Peyer's patch (tissue), 4 donors: ENCODE results near the gene NAPG. TPM values are rescaled to one million over a fixed set of nuclear protein-coding genes. Genes with fewer than 3 reads are reported as not detected.
A peak's percentile ranks its signal among the peaks of the same experiment; 100 is the strongest.

Experiments used
- DNase-seq, 3 donors: peaks; one replicate each; pipeline ENCODE4 v3.0.0-alpha.2; 2017 to 2019
- H3K27ac ChIP-seq, 4 donors: fragments of 200-600 bp; sonication (generic); one replicate each; pipeline ENCODE4 v1.5.1; 2016 to 2019
- H3K27me3 ChIP-seq, 2 donors: fragments of 200-600 bp; sonication (generic); one replicate each; pipeline ENCODE4 v1.5.1; 2019
- H3K36me3 ChIP-seq, 3 donors: fragments of 200-600 bp; sonication (generic); one replicate each; pipeline ENCODE4 v1.5.1; 2016 to 2019
- H3K4me1 ChIP-seq, 4 donors: fragments of 200-600 bp; sonication (generic); one replicate each; pipeline ENCODE4 v1.5.1; 2016 to 2019
- H3K4me3 ChIP-seq, 4 donors: fragments of 200-600 bp; sonication (generic); 1 replicate in 3 of 4; 2 replicates in 1 of 4; pipeline ENCODE4 v1.5.1; 2016 to 2019; ENCODE audit warnings: mild to moderate bottlenecking in 1 of 4
- H3K9me3 ChIP-seq, 4 donors: fragments of 200-600 bp; sonication (generic); one replicate each; pipeline ENCODE4 v1.5.1; 2016 to 2019; ENCODE audit warnings: mild to moderate bottlenecking in 1 of 4
- POLR2A ChIP-seq, 2 donors: fragments of 450-650 bp; IDR thresholded peaks; one replicate each; pipeline ENCODE4 v1.5.1; 2017; ENCODE audit warnings: antibody characterized with exemption in 2 of 2, mild to moderate bottlenecking in 2 of 2, moderate library complexity in 2 of 2
- total RNA-seq, 4 donors: library from RNA; depleted of rRNA; stranded (reverse); fragments of >200 nt; gene quantifications; one replicate each; pipeline ENCODE4 v1.1.0, GENCODE V29; 2016
- TF ChIP-seq, protein P1 (sequence below), 6 experiments: fragments of 450-650 bp in 4 of 6; fragments of 200-600 bp in 2 of 6; sonication (generic) in 1 of 6; IDR thresholded peaks; one replicate each; pipeline ENCODE4 v1.5.1; 2017 to 2019; ENCODE audit warnings: antibody characterized with exemption in 6 of 6, mild to moderate bottlenecking in 3 of 6, moderate library complexity in 1 of 6

The NAPG gene
- total RNA-seq, 4 donors from 2014 or later, result 22.8 to 43.8 (median 30.4) TPM

DNA sequence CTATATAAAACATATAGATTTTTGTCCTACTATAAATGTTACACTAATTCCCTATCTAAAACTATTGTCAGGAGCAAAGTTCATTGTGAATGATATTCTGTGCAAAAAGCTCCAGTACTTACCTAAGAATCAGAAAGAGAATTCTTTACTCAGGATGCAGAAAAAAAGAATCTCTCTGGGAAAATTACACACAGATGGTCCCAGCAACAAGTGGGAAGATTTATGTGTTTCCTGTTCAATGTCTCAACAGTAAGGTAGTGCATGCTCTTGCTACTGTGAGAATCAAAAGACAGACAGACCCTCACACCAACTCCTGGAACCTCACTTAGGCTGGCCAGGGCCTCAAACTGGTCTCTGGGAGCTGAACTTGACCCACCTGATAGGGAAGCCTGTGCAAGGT is 11.2 kb upstream of the NAPG start:
- Histone ChIP-seq H3K27me3 (no peaks in the 10 kb centered on the region), H3K4me3 (no peak overlapping the region), H3K36me3 (no peaks in the 10 kb centered on the region), H3K9me3 (no peaks in the 10 kb centered on the region), H3K4me1 (peaks cover 0 to 3% (median 0%) of the 10 kb centered on the region in 4 donors), H3K27ac (no peak overlapping the region)
- TF ChIP-seq, protein P1, sequence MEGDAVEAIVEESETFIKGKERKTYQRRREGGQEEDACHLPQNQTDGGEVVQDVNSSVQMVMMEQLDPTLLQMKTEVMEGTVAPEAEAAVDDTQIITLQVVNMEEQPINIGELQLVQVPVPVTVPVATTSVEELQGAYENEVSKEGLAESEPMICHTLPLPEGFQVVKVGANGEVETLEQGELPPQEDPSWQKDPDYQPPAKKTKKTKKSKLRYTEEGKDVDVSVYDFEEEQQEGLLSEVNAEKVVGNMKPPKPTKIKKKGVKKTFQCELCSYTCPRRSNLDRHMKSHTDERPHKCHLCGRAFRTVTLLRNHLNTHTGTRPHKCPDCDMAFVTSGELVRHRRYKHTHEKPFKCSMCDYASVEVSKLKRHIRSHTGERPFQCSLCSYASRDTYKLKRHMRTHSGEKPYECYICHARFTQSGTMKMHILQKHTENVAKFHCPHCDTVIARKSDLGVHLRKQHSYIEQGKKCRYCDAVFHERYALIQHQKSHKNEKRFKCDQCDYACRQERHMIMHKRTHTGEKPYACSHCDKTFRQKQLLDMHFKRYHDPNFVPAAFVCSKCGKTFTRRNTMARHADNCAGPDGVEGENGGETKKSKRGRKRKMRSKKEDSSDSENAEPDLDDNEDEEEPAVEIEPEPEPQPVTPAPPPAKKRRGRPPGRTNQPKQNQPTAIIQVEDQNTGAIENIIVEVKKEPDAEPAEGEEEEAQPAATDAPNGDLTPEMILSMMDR (IDR thresholded peaks at IDR 0.05), result no peak
- TF ChIP-seq POLR2A (IDR thresholded peaks at IDR 0.05), result no peak
- DNase-seq, result no peak

DNA sequence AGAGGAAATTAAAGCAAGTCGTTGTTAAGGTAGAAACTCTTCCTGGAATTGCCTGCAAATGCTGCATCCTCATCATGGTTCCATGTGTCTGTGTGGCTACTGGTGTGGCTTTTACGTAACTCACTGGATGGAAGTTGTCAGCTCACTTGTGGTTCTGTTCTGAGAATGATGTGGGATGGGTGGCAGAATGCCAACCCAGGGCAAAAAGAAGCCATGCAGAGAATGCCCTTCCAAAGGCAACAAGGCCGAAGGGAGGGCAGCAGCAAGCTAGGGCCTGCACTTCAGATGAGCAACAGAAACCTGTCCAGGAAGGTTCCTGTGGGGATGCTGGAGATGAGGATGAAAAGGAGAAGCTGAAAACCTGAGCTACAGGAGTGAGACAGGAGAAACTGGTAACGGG is 10.4 kb upstream of the NAPG start:
- Histone ChIP-seq H3K4me3 (no peak overlapping the region), H3K4me1 (peaks cover 0 to 3% (median 0%) of the 10 kb centered on the region in 4 donors), H3K27me3 (no peaks in the 10 kb centered on the region), H3K27ac (no peak overlapping the region), H3K36me3 (no peaks in the 10 kb centered on the region), H3K9me3 (no peaks in the 10 kb centered on the region)
- TF ChIP-seq, protein P1 (IDR thresholded peaks at IDR 0.05), result no peak
- TF ChIP-seq POLR2A (IDR thresholded peaks at IDR 0.05), result no peak
- DNase-seq, result no peak

- no peak for TF ChIP-seq POLR2A (IDR thresholded peaks at IDR 0.05)
- TF ChIP-seq, protein P1 (IDR thresholded peaks at IDR 0.05), result no peak
- DNase-seq, result no peak
- H3K36me3 ChIP-seq, result no peaks in the 10 kb centered on the region
- H3K9me3 ChIP-seq, result no peaks in the 10 kb centered on the region
- H3K4me3 ChIP-seq, result no peak overlapping the region
- peaks cover 0 to 3% (median 0%) of the 10 kb centered on the region in 4 donors for H3K4me1 ChIP-seq
- no peak overlapping the region for H3K27ac ChIP-seq
- H3K27me3 ChIP-seq, result no peaks in the 10 kb centered on the region
These were observed 9.7 kb upstream of the NAPG start for GRCh38 chr18:10516078-10516477.

GRCh38 chr18:10518595-10519255 is 7.1 kb upstream of the NAPG start:
- TF ChIP-seq POLR2A (IDR thresholded peaks at IDR 0.05), result no peak
- TF ChIP-seq, protein P1 (IDR thresholded peaks at IDR 0.05), result peak in 1 of 6 experiments; percentile 9
- no peak overlapping the region for H3K4me3 ChIP-seq
- H3K4me1 ChIP-seq, result peaks cover 0 to 3% (median 0%) of the 10 kb centered on the region in 4 donors
- no peak for DNase-seq
- peak overlapping the region in 3 of 4 donors; percentile 2 to 22 (median 13) for H3K27ac ChIP-seq
- H3K27me3 ChIP-seq, result no peaks in the 10 kb centered on the region
- H3K36me3 ChIP-seq, result no peaks in the 10 kb centered on the region
- no peaks in the 10 kb centered on the region for H3K9me3 ChIP-seq

GRCh38 chr18:10519366-10519765 is 6.5 kb upstream of the NAPG start:
- Histone ChIP-seq H3K4me3 (no peak overlapping the region), H3K4me1 (peaks cover 0 to 3% (median 0%) of the 10 kb centered on the region in 4 donors), H3K36me3 (no peaks in the 10 kb centered on the region), H3K27me3 (no peaks in the 10 kb centered on the region), H3K9me3 (no peaks in the 10 kb centered on the region), H3K27ac (peak overlapping the region in 2 of 4 donors; percentile 2 to 22)
- DNase-seq, result no peak
- TF ChIP-seq POLR2A (IDR thresholded peaks at IDR 0.05), result no peak
- TF ChIP-seq, protein P1 (IDR thresholded peaks at IDR 0.05), result no peak
